ENCODE data around the gene TFCP2L1.

Gene TFCP2L1

DNA sequence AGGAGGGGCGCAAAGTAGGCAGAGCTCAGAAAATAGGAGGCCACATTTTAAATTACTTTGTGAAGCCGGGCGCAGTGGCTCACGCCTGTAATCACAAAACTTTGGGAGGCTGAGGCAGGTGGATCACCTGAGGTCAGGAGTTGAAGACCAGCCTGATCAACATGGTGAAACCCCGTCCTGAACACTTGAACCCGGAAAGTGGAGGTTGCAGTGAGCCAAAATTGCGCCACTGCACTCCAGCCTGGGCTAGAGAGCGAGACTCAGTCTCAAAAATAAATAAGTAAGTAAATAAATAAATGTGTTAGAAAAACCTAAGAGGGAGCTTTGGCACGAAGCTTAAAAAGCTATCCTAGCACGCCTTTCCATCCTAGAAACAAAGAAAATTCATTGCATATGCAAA is 105.5 kb downstream of the TFCP2L1 start:
- TF ChIP-seq, protein P1, sequence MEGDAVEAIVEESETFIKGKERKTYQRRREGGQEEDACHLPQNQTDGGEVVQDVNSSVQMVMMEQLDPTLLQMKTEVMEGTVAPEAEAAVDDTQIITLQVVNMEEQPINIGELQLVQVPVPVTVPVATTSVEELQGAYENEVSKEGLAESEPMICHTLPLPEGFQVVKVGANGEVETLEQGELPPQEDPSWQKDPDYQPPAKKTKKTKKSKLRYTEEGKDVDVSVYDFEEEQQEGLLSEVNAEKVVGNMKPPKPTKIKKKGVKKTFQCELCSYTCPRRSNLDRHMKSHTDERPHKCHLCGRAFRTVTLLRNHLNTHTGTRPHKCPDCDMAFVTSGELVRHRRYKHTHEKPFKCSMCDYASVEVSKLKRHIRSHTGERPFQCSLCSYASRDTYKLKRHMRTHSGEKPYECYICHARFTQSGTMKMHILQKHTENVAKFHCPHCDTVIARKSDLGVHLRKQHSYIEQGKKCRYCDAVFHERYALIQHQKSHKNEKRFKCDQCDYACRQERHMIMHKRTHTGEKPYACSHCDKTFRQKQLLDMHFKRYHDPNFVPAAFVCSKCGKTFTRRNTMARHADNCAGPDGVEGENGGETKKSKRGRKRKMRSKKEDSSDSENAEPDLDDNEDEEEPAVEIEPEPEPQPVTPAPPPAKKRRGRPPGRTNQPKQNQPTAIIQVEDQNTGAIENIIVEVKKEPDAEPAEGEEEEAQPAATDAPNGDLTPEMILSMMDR (IDR thresholded peaks at IDR 0.05), result no peak
- H3K9me3 ChIP-seq, result no peaks in the 10 kb centered on the region
- no peaks in the 10 kb centered on the region for H3K36me3 ChIP-seq
- no peak for DNase-seq
- intact Hi-C loops (cut with DNase I; ENCODE audit: low total_unique reads), result no loop called here
- no peaks in the 10 kb centered on the region for H3K4me1 ChIP-seq
- peaks cover 0 to 7% of the 10 kb centered on the region in 2 donors for H3K27me3 ChIP-seq
- H3K4me3 ChIP-seq, result no peak overlapping the region
- no peak overlapping the region for H3K27ac ChIP-seq

DNA sequence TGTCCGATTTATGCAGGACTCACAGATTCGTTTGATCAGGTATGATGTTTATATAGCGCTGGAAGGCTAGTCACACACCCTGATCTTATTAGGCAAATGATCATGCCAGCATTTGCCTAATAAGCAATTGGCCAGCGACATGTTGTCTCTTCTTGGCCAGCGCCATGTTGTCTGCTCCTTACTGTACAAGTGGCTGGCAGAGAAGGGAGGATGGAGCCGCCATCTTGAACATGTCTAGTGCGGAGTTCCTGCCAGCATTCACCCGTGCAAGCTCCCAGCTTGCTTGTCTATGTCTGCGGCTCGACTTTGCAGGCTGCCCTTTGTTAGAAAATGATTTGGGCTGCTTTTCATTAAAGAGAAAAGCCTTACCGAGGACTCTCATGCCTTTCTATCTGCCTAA is 106.3 kb downstream of the TFCP2L1 start:
- Histone ChIP-seq H3K36me3 (no peaks in the 10 kb centered on the region), H3K27ac (no peak overlapping the region), H3K9me3 (no peaks in the 10 kb centered on the region), H3K4me1 (no peaks in the 10 kb centered on the region), H3K27me3 (peaks cover 0 to 7% of the 10 kb centered on the region in 2 donors), H3K4me3 (no peak overlapping the region)
- TF ChIP-seq, protein P1 (IDR thresholded peaks at IDR 0.05), result no peak
- intact Hi-C loops (cut with DNase I; ENCODE audit: low total_unique reads), result no loop called here
- DNase-seq, result no peak

DNA sequence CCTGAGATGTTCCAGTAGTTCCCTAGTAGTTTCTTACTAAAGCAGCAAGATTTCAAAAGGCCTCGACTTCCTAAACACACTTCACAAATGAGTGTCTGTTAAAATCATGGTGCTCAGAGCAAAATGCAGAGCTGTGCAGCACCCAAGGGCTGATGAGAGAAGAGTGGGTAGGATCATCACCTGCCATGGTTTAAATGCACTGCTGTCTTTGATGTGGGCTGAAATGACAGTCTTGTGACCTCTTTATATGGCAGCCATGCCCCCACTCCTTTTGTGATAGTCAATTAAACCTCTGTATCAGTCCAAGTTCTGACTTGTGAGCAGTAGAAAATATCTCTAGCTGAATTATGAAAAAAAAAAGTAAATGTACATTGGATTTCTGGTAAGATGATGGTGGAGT is 107.1 kb downstream of the TFCP2L1 start:
- no peak for DNase-seq
- H3K36me3 ChIP-seq, result no peaks in the 10 kb centered on the region
- no peaks in the 10 kb centered on the region for H3K4me1 ChIP-seq
- TF ChIP-seq, protein P1 (IDR thresholded peaks at IDR 0.05), result no peak
- no peak overlapping the region for H3K4me3 ChIP-seq
- H3K27ac ChIP-seq, result no peak overlapping the region
- peaks cover 0 to 7% of the 10 kb centered on the region in 2 donors for H3K27me3 ChIP-seq
- H3K9me3 ChIP-seq, result no peaks in the 10 kb centered on the region
- intact Hi-C loops (cut with DNase I; ENCODE audit: low total_unique reads), result no loop called here

DNA sequence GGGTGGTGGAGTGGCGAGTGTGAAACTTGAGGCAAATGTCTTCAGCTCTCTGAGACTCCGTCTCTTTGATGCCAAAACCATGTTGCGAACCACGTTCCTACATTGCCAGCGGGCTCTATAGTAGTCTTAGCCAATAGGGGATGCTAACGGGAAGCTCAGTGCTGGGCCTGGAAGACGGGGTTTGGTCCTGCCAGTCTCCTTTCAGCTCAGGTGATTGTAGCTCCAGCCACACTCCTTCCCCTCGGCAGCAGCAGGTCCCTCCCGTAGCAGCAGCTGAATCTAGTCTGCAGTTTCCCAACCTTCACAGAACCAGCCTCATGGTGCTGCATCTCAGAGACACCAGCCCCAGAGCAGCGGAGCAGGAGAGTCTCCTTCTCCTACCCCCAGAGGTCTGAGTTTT is 109.7 kb downstream of the TFCP2L1 start:
- Histone ChIP-seq H3K27ac (no peak overlapping the region), H3K9me3 (peaks cover 0 to 7% (median 5%) of the 10 kb centered on the region in 3 donors), H3K36me3 (no peaks in the 10 kb centered on the region), H3K27me3 (peaks cover 0 to 13% of the 10 kb centered on the region in 2 donors), H3K4me1 (no peaks in the 10 kb centered on the region), H3K4me3 (no peak overlapping the region)
- intact Hi-C loops (cut with DNase I; ENCODE audit: low total_unique reads), result no loop called here
- TF ChIP-seq, protein P1 (IDR thresholded peaks at IDR 0.05), result no peak
- DNase-seq, result no peak

DNA sequence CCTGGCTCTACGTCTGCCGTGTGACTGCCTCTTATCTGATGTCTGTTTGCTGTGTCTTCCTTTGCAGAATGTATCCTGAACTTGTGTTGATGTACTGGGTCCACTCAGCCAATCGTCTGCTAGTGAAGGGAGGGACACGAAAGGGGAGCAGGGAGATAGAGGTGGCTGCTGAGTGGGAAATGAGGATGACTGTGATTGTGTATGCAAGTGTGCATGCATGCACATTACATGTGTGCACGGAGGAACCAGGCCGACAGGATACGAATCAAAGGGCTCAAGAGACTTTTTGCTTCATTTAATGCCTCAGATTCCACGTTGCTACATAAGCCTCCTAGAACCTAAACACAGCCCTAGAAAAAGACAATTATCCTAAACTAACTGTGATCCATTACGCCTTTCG is 111.2 kb downstream of the TFCP2L1 start:
- TF ChIP-seq, protein P1 (IDR thresholded peaks at IDR 0.05), result no peak
- Histone ChIP-seq H3K9me3 (peaks cover 0 to 10% (median 6%) of the 10 kb centered on the region in 3 donors), H3K36me3 (no peaks in the 10 kb centered on the region), H3K27ac (no peak overlapping the region), H3K4me1 (no peaks in the 10 kb centered on the region), H3K27me3 (peaks cover 0 to 13% of the 10 kb centered on the region in 2 donors), H3K4me3 (no peak overlapping the region)
- intact Hi-C loops (cut with DNase I; ENCODE audit: low total_unique reads), result no loop called here
- DNase-seq, result no peak

DNA sequence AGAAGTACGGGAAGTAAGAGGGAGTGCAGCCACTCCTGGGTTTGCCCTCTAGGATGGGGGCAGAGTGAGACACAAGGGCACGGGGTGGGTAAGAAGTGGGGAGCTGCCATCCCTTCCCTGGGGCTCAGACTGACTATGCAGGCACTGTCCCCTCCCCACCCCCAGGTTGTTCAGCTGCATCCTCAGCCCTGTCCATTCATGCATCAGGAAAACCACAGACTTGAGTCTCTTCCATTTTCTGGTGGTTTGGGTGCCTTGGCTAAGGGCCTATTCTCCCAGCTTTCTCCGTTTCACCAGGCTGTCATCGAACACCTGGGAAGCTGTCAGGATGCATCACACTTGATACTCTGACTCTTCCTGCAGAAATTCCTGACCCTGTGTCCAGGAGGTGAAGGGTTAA is 111.9 kb downstream of the TFCP2L1 start:
- Histone ChIP-seq H3K27ac (no peak overlapping the region), H3K9me3 (peaks cover 0 to 10% (median 6%) of the 10 kb centered on the region in 3 donors), H3K4me1 (no peaks in the 10 kb centered on the region), H3K27me3 (peaks cover 0 to 11% of the 10 kb centered on the region in 2 donors), H3K4me3 (no peak overlapping the region), H3K36me3 (no peaks in the 10 kb centered on the region)
- TF ChIP-seq, protein P1 (IDR thresholded peaks at IDR 0.05), result no peak
- no peak for DNase-seq
- intact Hi-C loops (cut with DNase I; ENCODE audit: low total_unique reads), result no loop called here

Data from tibial artery (tissue), 4 donors.